H7 (cell line): Measurements from ENCODE around the gene TPM2. TPM values are rescaled to one million over a fixed set of nuclear protein-coding genes. Genes with fewer than 3 reads are reported as not detected.
A peak's percentile ranks its signal among the peaks of the same experiment; 100 is the strongest.
"Not testable (repeated sequence)": the region's sequence is repeated elsewhere in the genome, so short reads cannot be mapped to it uniquely, and the experiment has no call there.

Experiments
- DNase-seq: peaks from one replicate; pipeline ENCODE4 v3.0.0; 2012
- H3K27me3 ChIP-seq: 2 replicates; pipeline ENCODE4 v1.6.0; 2011; ENCODE audit warnings: mild to moderate bottlenecking, low read length; ENCODE audit not compliant: control insufficient read depth, insufficient read depth
- H3K36me3 ChIP-seq: replicated peaks from 2 replicates; pipeline ENCODE4 v1.5.1; 2011; ENCODE audit warnings: low read length; ENCODE audit not compliant: control insufficient read depth, insufficient read depth
- H3K4me3 ChIP-seq: 2 replicates; pipeline ENCODE4 v1.5.1; 2011; ENCODE audit warnings: low read depth, mild to moderate bottlenecking, control low read depth, low read length, moderate library complexity; ENCODE audit not compliant: insufficient read depth
- total RNA-seq: library from RNA; depleted of rRNA; stranded (reverse); fragments of >200 nt; shearing (Covaris generic); gene quantifications from 2 replicates; pipeline ENCODE4 v1.2.3, GENCODE V29; 2014

Gene TPM2
- total RNA-seq, 1 experiment from 2014 or later = 117 TPM

DNA sequence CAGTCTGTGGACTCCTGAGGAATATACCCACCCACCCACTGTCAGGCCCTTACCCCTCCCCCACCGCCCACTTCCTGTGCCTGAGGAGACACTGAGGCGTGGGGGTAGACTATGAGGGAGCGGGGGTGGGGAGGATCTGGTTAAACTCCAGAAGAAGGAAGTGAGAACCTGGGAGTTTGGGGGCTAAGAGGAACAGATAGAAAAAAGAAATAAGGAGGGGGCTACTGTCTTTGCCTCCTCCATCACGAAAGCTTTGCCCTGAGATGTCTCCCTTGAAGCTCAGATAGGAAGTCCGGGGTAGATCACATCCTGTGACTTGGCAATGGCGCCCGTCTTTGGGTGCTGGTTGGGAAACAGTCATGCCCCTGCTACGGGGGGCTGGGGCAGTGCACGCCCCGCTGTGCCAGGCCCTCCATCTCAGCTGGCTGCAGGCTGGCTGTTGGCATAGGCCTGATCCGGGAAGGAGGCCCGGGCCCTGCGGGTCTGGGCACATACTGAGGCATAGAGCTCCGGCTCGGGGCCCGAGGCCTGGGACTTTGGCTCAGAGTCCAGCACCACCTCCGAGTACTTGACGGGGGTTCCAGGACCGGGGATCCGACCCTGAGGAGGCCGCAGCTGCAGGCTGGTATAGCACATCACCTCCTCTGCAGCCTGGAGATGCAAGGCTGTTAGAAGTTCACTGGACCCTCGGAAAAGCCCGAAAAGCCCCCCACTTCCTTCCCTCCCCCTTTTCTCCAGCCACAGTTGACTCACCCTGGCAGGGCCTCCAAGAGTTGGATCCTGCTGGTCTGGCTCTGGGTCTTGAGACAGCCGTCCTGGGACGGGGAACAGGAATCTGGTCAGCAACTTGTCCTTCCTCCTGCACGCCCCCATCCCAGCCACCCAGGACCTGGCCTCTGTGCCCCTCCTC lies 40.0 kb downstream of the TPM2 start:
- Histone ChIP-seq H3K4me3 (no peak overlapping the region), H3K36me3 (no peaks in the 10 kb centered on the region), H3K27me3 (peaks cover 1% of the 10 kb centered on the region; the same call in 1 of the 2 replicates)
- peak; percentile 46 for DNase-seq

DNA sequence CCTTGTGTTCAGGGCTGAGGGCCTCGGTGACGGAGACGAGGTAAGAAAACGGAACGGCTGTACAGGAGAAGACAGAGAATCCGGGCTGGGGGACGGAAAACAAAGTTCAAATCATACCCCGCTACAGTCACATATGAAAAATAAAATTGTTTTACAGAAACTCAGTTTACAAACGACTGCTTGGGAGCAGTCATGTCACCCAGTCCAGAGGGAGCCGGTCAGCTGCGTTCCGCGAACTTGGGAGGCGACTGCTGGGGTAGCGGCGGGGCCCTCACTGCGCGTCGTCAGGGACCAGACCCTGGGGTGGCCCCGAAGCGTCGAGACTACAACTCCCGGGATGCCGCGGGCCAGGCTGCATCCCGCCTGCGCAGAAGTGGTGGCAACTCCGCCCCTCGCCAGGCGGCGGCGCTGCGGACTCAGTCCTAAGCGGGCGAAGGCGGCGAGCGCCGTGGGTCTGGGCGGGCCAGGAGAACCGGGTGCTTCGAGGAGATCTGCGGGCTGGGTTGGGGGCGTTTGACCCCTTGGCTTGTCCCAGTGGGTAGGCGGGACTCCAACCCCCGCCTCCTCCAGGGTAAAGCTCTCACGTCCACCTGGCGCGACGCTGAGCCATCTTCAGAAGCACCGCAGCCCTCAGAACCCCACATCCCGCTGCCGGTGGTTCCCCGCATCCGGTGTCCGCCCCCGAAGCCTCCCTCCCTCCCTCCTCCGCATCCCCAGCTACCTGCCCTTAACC lies 43.0 kb downstream of the TPM2 start:
- H3K27me3 ChIP-seq = peaks cover 1% of the 10 kb centered on the region; the same call in 1 of the 2 replicates
- peak overlapping the region; percentile 73 for H3K4me3 ChIP-seq
- H3K36me3 ChIP-seq = no peaks in the 10 kb centered on the region
- DNase-seq = peak; percentile 98

DNA sequence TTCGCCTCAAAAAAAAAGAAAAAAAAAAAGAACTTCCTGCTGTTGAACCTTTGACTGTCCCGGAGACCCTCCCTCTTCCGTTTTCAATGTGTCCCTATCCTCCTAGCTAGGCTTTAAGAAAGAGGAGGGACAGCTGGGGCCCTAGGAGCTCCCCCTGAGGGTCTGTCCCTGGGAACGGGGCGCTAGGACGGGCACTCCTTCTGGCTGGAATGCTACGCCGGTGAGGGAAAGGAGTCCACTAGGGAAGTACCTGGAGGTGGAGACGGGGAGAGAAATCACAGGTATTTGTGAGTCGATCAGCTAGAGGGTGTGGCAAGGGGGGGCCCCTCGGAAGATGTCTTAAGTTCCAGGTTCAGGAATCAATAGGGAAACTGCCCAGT lies 43.6 kb downstream of the TPM2 start:
- Histone ChIP-seq H3K36me3 (no peaks in the 10 kb centered on the region), H3K27me3 (peaks cover 1% of the 10 kb centered on the region; the same call in 1 of the 2 replicates), H3K4me3 (peak overlapping the region; percentile 73)
- peak; percentile 90 for DNase-seq

DNA sequence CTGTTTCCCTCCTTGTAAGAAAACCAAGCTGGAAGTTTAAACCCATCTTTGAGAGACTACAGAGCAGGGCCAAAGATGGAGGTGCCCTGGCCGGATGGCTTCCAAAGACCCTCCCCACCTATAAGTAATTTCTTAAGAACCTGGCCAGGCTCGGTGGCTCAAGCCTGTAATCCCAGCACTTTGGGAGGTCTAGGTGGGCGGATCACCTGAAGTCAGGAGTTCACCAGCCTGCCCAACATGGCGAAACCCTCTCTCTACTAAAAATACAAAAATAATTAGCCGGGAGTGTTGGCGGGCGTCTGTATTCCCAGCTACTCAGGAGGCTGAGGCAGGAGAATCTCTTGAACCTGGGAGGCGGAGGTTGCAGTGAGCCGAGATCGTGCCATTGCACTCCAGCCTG lies 44.0 kb downstream of the TPM2 start:
- not testable (repeated sequence) for H3K36me3 ChIP-seq, H3K27me3 ChIP-seq
- peak; percentile 21 for DNase-seq
- H3K4me3 ChIP-seq = peak overlapping the region; percentile 73

DNA sequence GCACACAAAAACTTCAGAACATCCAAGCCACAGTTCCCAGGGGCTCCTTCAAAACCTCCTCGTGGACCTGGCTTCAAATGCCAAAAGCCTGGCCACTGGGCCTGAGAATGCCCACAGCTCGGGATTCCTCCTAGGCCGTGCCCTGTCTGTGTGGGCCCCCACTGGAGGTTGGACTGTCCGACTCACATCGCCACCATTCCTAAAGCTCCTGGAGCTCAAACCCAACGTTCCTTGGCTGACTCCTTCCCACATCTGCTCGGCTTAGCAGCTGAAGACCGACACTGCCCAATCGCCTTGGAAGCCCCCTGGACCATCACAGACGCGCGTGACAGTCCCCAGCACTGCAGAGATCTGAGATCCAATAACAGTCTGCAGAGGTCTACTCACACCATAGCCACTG lies 46.7 kb downstream of the TPM2 start:
- DNase-seq = no peak
- no peaks in the 10 kb centered on the region for H3K36me3 ChIP-seq

DNA sequence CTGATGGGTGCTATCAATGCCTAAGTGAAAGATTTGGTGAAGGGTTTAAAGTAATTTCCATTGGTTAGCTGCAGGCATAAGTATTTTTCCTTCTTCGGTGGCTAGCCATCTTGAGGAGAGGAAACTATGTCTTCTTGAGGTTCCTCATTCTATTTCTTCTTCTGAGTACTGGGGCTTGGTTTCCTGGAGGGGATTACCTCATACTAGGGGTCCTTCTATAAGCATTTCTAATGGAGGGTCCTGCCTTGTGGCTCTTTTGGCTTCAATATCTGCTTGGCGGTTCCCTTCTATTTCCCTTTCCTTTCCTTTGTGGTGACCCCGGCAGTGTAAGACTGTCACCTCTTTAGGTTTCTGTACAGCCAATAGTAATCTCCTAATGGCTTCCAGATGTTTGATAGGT lies 48.2 kb downstream of the TPM2 start:
- not testable (repeated sequence) for H3K27me3 ChIP-seq

More for the DNA sequence above, 46.7 kb downstream of the TPM2 start:
- H3K4me3 ChIP-seq = no peak overlapping the region
- peaks cover 1% of the 10 kb centered on the region; the same call in 1 of the 2 replicates for H3K27me3 ChIP-seq

DNA sequence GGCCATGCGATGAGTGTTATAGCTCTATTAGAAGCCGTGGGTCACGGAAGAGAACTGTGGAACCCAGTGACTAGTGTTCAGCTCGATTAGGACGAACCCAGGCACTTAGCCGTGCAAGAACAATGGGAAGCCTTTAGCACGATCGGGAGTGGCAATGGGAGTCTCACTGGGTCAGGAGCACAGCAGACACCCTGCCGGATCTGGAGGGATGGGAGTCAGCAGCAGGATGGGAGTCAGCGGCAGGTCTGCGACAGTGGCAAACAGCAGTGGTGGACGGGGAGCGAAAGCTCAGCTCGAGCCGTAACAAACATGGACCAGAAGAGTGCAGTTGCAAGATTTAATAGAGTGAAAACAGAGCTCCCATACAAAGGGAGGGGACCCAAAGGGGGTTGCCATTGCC lies 49.3 kb downstream of the TPM2 start:
- not testable (repeated sequence) for H3K36me3 ChIP-seq, DNase-seq, H3K27me3 ChIP-seq

More for the DNA sequence above, 48.2 kb downstream of the TPM2 start:
- not testable (repeated sequence) for DNase-seq, H3K4me3 ChIP-seq, H3K36me3 ChIP-seq

DNA sequence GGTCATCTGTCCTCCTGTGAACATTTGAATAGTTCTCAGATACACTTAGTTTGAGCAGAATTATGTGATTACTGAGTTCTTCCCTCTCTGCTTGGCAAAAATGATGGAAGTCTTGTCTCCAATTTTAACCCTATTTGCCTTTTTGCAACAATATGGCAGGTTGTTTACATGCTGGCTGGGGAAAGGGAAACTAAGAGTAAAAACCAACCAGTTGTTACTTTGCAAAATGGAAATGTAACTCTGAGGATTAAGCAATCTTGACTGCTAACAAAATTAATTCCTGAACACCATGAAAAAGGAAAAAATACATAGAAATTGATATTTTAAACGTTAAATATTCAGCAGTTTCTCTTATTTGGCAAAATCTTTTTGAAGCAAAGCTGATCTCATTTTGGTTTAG lies 50.1 kb downstream of the TPM2 start:
- Histone ChIP-seq H3K36me3 (no peaks in the 10 kb centered on the region), H3K27me3 (no peaks in the 10 kb centered on the region), H3K4me3 (no peak overlapping the region)
- DNase-seq = no peak

More for the DNA sequence above, 49.3 kb downstream of the TPM2 start:
- H3K4me3 ChIP-seq = not testable (repeated sequence)

DNA sequence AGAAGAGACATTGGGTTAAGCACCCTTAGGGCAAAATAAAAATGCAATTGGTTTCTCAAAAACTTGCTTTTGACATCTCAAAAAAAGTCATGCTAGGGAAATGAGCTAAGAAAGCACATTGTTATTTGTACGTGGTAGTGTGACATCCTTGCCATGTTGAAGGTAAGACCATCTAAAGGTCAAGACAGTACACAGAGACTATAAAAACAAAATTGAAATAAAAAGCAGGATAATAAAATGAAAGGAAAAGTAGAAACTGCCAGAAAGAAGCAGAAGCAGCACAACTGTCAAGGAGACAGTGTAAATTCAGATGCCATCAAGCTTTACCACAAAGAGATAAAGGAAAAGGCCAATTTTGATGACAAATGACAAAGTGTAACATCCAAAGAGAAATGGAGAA lies 50.5 kb downstream of the TPM2 start:
- not testable (repeated sequence) for DNase-seq, H3K36me3 ChIP-seq, H3K27me3 ChIP-seq, H3K4me3 ChIP-seq

DNA sequence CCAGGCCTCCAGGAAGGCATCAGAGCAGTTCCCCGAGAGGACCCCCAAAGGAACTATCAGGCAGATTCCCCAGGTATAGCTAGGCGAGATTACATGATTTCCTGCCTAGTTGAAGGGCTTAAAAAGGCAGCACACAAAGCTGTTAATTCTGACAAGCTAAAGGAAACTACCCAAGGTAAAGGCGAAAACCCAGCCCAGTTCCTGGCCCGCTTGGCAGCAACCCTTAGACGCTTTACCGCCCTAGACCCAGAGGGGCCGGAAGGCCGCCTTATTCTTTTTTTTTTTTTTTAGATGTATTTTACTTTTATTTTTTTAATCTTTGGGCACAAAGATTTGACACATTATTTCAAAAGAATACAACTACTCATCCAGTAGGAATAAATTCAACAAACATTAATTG lies 51.0 kb downstream of the TPM2 start:
- H3K27me3 ChIP-seq, H3K36me3 ChIP-seq, DNase-seq, H3K4me3 ChIP-seq: not testable (repeated sequence)

DNA sequence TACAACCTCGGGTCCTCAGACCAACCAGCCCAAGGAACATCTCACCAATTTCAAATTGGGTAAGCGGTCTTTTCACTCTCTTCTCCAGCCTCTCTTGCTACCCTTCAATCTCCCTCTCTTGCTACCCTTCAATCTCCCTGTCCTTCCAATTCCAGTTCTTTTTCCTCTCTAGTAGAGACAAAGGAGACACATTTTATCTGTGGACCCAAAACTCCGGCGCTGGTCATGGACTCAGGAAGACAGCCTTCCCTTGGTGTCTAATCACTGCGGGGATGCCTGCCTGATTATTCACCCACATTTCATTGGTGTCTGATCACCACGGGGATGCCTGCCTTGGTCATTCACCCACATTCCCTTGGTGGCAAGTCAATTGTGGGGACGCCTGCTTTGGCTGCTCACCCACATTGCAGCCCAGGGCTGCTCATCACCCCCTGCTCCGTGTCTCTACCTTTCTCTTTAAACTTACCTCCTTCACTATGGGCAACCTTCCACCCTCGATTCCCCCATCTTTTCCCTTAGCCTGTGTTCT lies 52.2 kb downstream of the TPM2 start:
- not testable (repeated sequence) for H3K4me3 ChIP-seq, DNase-seq, H3K27me3 ChIP-seq, H3K36me3 ChIP-seq

DNA sequence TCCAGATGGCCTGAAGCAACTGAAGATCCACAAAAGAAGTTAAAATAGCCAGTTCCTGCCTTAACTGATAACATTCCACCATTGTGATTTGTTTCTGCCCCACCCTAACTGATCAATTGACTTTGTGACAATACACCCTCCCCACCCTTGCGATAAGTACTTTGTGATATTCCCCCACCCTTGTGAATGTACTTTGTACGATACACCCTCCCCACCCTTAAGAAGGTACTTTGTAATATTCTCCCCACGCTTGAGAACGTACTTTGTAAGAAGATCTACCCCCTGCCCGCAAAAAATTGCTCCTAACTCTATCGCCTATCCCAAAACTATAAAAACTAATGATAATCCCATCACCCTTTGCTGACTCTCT lies 52.9 kb downstream of the TPM2 start:
- H3K4me3 ChIP-seq, H3K36me3 ChIP-seq, DNase-seq, H3K27me3 ChIP-seq: not testable (repeated sequence)

DNA sequence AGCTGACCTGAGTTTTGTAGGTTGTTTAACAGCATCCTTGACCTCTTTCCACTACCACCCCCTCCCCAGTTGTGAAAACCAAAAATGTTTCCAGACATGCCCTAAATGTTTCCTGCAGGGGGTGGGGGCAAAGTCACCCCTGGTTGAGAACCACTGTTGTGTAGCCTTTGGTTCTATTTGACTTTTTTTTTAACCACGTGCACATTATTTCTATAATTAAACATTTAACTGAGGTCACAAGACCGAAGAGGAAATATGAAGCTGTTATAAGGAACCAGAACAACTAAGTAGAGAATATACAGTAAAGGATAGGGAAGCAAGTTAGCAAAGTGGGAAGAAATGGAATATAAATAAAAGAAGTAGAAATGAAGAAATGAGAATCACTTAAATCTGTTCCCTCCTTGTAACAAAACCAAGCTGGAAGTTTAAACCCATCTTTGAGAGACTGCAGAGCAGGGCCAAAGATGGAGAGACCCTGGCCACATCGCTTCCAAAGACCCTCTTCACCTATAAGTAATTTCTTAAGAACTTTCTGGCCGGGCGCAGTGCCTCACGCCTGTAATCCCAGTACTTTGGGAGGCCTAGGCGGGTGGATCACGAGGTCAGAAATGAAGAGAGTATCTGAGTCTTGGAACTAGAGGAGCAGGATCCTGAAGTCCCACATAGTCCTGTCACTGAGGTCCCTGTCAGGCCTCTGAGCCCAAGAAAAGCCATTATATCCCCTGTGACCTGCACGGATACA lies 53.4 kb downstream of the TPM2 start:
- Histone ChIP-seq H3K4me3 (no peak overlapping the region), H3K27me3 (no peaks in the 10 kb centered on the region), H3K36me3 (no peaks in the 10 kb centered on the region)
- DNase-seq = no peak

DNA sequence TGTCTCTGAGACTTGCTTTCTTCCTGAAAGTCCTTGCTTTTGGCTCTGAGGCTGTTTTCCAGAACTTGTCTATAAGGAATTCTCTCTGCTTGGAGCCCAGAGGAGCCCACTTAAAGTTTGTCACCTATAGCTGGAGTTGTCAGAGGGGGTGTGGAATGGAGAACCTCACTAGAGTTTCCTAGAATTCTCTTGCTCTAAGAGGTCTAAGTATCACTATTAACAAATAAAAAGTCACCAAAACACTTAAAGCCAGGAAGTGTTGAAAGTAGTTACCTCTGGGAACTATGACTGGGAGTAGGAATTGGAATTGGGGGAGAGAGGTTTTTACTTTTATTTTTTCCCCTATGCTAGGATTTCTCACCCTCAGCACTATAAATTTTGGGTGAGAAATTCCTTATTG lies 54.0 kb downstream of the TPM2 start:
- no peaks in the 10 kb centered on the region for H3K27me3 ChIP-seq
- no peaks in the 10 kb centered on the region for H3K36me3 ChIP-seq
- DNase-seq = no peak
- H3K4me3 ChIP-seq = no peak overlapping the region
